HEK293T (cell line): ENCODE results near the gene NSUN4.
A peak's percentile ranks its signal among the peaks of the same experiment; 100 is the strongest.
"Not testable (repeated sequence)": the region's sequence is repeated elsewhere in the genome, so short reads cannot be mapped to it uniquely, and the experiment has no call there.

Experiments
- CTCF ChIA-PET: fragments of 350-600 bp; formaldehyde crosslinking; extraction: SDS; loops from one replicate; lab custom pipeline; 2021; ENCODE audit warnings: antibody characterized with exemption, inconsistent platforms; lab: Yijun Ruan, JAX
- POLR2A ChIA-PET: fragments of 350-600 bp; formaldehyde crosslinking; extraction: SDS; loops from one replicate; lab custom pipeline; 2020; ENCODE audit warnings: antibody characterized with exemption, inconsistent platforms; lab: Yijun Ruan, JAX
- DNase-seq: peaks from one replicate; pipeline ENCODE4 v3.0.0; 2012; ENCODE audit warnings: mixed read lengths; ENCODE audit errors: extremely low spot score
- ARNT ChIP-seq: fragments of 450-650 bp; IDR thresholded peaks from 2 replicates; pipeline ENCODE4 v1.6.1; 2017; ENCODE audit warnings: mild to moderate bottlenecking
- BHLHE40 ChIP-seq: fragments of 450-650 bp; IDR thresholded peaks from 2 replicates; pipeline ENCODE4 v1.6.1; 2016; ENCODE audit warnings: mild to moderate bottlenecking, moderate library complexity, borderline replicate concordance
- CTBP1 ChIP-seq: fragments of 450-650 bp; IDR thresholded peaks from 2 replicates; pipeline ENCODE4 v1.6.1; 2016; ENCODE audit warnings: borderline replicate concordance
- ELF4 ChIP-seq: fragments of 450-650 bp; IDR thresholded peaks from 2 replicates; pipeline ENCODE4 v1.6.1; 2017; ENCODE audit warnings: antibody characterized with exemption
- FOXA1 ChIP-seq: fragments of 450-650 bp; IDR thresholded peaks from 2 replicates; pipeline ENCODE4 v1.6.1; 2016; ENCODE audit warnings: mild to moderate bottlenecking
- FOXK2 ChIP-seq: fragments of 450-650 bp; IDR thresholded peaks from 2 replicates; pipeline ENCODE4 v1.6.1; 2016; ENCODE audit warnings: mild to moderate bottlenecking
- FOXM1 ChIP-seq: fragments of 450-650 bp; IDR thresholded peaks from 2 replicates; pipeline ENCODE4 v1.6.1; 2017; ENCODE audit warnings: mild to moderate bottlenecking, borderline replicate concordance
- HDGF ChIP-seq: fragments of 450-650 bp; IDR thresholded peaks from 2 replicates; pipeline ENCODE4 v1.6.1; 2017; ENCODE audit warnings: antibody characterized with exemption, borderline replicate concordance
- L3MBTL2 ChIP-seq: fragments of 450-650 bp; conservative IDR thresholded peaks from 2 replicates; pipeline ENCODE4 v1.6.1; 2016; ENCODE audit warnings: mild to moderate bottlenecking
- LEF1 ChIP-seq: fragments of 450-650 bp; IDR thresholded peaks from 2 replicates; pipeline ENCODE4 v1.6.1; 2017; ENCODE audit warnings: mild to moderate bottlenecking, borderline replicate concordance
- NFRKB ChIP-seq: fragments of 450-650 bp; IDR thresholded peaks from 2 replicates; pipeline ENCODE4 v1.6.1; 2016; ENCODE audit warnings: mild to moderate bottlenecking, moderate library complexity
- PKNOX1 ChIP-seq: fragments of 450-650 bp; IDR thresholded peaks from 2 replicates; pipeline ENCODE4 v1.6.1; 2016
- SP1 ChIP-seq: fragments of 450-650 bp; IDR thresholded peaks from 2 replicates; pipeline ENCODE4 v1.6.1; 2017
- SUZ12 ChIP-seq: fragments of 450-650 bp; IDR thresholded peaks from 2 replicates; pipeline ENCODE4 v1.6.1; 2016; ENCODE audit warnings: mild to moderate bottlenecking
- TARDBP ChIP-seq: fragments of 450-650 bp; IDR thresholded peaks from 2 replicates; pipeline ENCODE4 v1.6.1; 2016
- ZNF384 ChIP-seq: fragments of 450-650 bp; IDR thresholded peaks from 2 replicates; pipeline ENCODE4 v1.6.1; 2016

NSUN4 gene

GRCh38 chr1:46335081-46335480 lies 5.5 kb upstream of the NSUN4 start:
- CTCF ChIA-PET, result no interaction called here
- TF ChIP-seq PKNOX1, result no peak
- no peak for DNase-seq
- POLR2A ChIA-PET, result no interaction called here

GRCh38 chr1:46337409-46337808 lies 3.2 kb upstream of the NSUN4 start:
- POLR2A ChIA-PET, CTCF ChIA-PET, DNase-seq: not testable (repeated sequence)

GRCh38 chr1:46341222-46342083 lies 846 bp downstream of the NSUN4 start:
- POLR2A ChIA-PET, result interaction anchor here (1.0 to 2.2 kb wide), 9 partner anchors 8 to 94 kb away, joined by 3 to 29 read pairs (median 7); partner anchors contain the start of genes LRRC41, RAD54L and UQCRH
- no peak for TF ChIP-seq HDGF
- no peak for TF ChIP-seq NFRKB
- TF ChIP-seq SP1, result no peak
- TF ChIP-seq PKNOX1, result no peak
- no peak for TF ChIP-seq ELF4
- no peak for TF ChIP-seq BHLHE40
- TF ChIP-seq LEF1, result no peak
- no peak for TF ChIP-seq ARNT
- no peak for TF ChIP-seq TARDBP
- TF ChIP-seq L3MBTL2, result no peak
- no peak for TF ChIP-seq CTBP1
- no peak for TF ChIP-seq ZNF384
- no peak for TF ChIP-seq FOXM1
- no peak for TF ChIP-seq FOXK2
- TF ChIP-seq FOXA1, result no peak
- TF ChIP-seq SUZ12, result no peak
- DNase-seq, result no peak
- CTCF ChIA-PET, result interaction anchor here (0.6 to 0.7 kb wide), 2 partner anchors 23 to 388 kb away, joined by 3 read pairs; no protein-coding TSS in a partner anchor

GRCh38 chr1:46342084-46342656 lies 1.6 kb downstream of the NSUN4 start:
- POLR2A ChIA-PET, result interaction anchor here (0.9 to 1.7 kb wide), 2 partner anchors 9 to 38 kb away, joined by 3 to 5 read pairs; no protein-coding TSS in a partner anchor
- peak; percentile 19 for DNase-seq
- no peak for TF ChIP-seq BHLHE40
- TF ChIP-seq ARNT, result no peak
- no peak for TF ChIP-seq ZNF384
- CTCF ChIA-PET, result no interaction called here

- TF ChIP-seq CTBP1, result no peak
- no peak for TF ChIP-seq BHLHE40
- no peak for TF ChIP-seq ZNF384
- TF ChIP-seq L3MBTL2, result no peak
- TF ChIP-seq SP1, result no peak
- TF ChIP-seq PKNOX1, result no peak
- no peak for TF ChIP-seq ARNT
- TF ChIP-seq FOXM1, result no peak
- no peak for TF ChIP-seq FOXK2
- TF ChIP-seq FOXA1, result no peak
- no peak for TF ChIP-seq SUZ12
- TF ChIP-seq ELF4, result no peak
- TF ChIP-seq NFRKB, result no peak
- no peak for TF ChIP-seq HDGF
- no peak for TF ChIP-seq LEF1
- no peak for TF ChIP-seq TARDBP
- ChIA-PET CTCF (no interaction called here), POLR2A (interaction anchor here (0.6 to 1.7 kb wide), 3 partner anchors 9 to 79 kb away, joined by 3 to 5 read pairs (median 3); no protein-coding TSS in a partner anchor)
- no peak for DNase-seq
These were observed 2.2 kb downstream of the NSUN4 start for GRCh38 chr1:46342677-46343350.

GRCh38 chr1:46343351-46343695 lies 2.7 kb downstream of the NSUN4 start:
- no peak for TF ChIP-seq ARNT
- no peak for TF ChIP-seq ZNF384
- no peak for TF ChIP-seq FOXM1
- POLR2A ChIA-PET, result interaction anchor here (0.6 to 1.0 kb wide), 2 partner anchors 35 to 78 kb away, joined by 3 read pairs; no protein-coding TSS in a partner anchor
- CTCF ChIA-PET, result no interaction called here
- no peak for DNase-seq
